GM21576 (cell line): ENCODE data around the gene SMIM30.
"Not testable (repeated sequence)": the region's sequence is repeated elsewhere in the genome, so short reads cannot be mapped to it uniquely, and the experiment has no call there.

Experiments used
- ATAC-seq: cut with Tn5 transposase; IDR thresholded peaks from one replicate; pipeline ENCODE4 v1.9.1; 2021; ENCODE audit warnings: mild to moderate bottlenecking, moderate library complexity; ENCODE audit not compliant: unreplicated experiment

Gene SMIM30, protein sequence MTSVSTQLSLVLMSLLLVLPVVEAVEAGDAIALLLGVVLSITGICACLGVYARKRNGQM

DNA sequence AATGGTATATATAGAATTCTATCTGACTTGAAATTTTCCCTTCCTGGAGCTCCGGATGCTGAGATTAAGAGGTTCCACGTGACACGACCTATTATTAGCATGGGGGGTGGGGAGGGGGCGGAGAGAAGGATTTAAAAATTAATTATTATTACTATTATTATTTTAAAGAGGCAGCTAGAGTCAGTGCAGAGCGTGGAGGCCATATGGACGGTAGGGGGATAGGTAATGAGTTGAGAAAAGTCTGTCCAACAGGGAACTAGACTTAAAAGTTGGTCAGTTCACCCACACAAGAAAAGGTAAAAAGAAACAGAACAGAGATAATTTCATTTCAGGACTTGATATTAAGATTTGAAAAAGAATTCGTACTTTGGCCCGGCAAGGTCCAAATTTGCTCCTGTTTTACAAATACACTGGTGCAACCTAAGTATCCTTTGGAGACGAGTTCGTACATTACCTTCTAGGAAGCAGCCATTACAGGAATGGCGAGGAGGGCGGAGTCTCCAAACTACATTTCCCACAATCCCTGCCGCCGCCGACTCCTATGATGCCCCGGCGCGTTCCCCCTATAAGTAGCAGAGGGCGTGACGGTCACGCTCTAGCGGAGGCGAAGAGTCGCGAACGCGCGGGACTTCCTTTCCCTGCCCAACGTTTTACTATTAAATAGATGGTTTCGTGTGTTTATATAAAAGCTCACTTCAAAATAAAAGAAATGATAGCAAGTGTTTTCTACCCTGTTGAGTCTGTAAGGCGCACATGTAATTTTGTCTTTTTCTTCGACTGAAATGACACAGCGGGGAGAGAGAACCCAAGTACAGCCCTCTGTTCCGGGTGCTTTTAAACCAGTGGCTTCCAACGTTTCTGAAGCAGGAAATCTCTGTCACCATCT lies at the start of gene SMIM30:
Gene SMIM30, minus strand, starts transcription at position 481 of the 886 bp plus-strand sequence. CDS start 976 bp downstream, outside the sequence.
- ATAC-seq = peak; percentile 98

DNA sequence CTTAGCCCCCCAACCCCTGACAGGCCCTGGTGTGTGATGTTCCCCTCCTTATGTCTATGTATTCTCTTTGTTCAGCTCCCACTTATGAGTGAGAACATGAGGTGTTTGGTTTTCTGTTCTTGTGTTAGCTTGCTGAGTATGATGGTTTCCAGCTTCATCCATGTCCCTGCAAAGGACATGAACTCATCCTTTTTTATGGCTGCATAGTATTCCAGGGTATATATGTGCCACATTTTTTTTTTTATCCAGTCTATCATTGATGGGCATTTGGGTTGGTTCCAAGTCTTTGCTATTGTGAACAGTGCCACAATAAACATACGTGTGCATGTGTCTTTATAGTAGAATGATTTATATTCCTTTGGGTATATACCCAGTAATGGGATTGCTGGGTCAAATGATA lies 47.8 kb upstream of the SMIM30 start:
- not testable (repeated sequence) for ATAC-seq

DNA sequence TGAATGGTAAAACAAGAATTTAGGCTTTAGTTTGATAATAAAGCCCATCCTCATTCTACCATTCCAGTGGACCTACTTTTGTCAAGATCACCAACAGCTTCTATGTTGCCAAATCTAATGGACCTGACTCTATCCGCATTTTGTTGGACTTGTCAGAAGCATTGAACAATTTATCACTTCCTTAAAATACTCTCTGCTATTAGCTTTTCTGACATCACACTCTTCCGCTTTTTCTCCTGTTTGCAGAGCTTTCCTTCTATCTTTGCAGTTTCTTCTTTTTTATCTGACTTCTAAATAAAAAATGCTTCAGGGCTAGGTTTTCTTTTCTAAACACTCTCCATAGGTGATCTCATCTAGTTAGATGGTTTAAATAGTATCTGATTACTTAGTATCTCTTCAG lies 42.7 kb upstream of the SMIM30 start:
- no peak for ATAC-seq

DNA sequence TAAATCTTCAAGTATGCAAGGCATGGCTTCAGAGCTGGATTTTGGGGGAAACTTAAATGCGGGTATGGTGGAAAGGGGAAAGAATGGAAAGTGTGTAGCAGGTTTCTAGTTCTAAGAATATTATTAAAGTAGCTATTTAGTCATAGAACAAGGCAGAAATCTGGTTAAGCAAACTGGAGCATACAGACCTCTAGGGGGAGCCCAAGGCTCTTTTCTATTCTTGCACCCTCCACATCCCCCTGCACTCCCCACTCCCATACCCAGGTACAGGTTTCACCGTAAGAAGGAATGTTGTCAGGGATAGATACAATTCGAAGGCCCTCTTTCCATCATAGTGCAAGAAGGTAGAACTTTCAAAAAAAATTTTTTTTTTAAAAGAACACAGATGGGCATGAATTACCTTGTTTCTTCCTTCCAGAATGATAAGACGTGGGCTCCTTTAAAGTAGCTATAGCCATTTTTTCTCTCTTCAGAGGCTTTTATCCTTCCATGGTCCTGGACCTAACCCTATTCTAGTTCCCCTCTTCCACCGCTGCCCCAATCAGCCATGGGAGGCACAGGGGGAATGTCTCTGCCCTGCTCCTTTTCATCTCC lies 41.5 kb upstream of the SMIM30 start:
- ATAC-seq = peak; percentile 84

DNA sequence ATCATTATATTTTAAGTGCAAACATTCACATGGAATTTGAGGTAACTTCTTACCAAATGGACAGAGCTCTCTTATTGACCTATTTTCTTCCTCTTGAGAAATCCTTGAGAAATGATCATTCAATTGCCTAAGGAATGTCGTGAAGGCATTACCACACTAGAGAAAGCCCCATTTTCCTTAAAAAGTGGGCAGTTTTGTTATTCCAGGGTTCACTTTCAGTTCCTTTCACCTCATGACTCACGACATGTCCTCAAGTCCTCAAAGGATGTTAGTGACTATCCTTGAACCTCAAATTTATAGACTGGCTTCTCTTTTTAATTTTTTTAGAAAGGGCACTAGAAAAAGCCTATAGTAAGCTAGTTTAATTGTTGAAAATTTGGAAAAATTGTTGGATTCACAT lies 40.4 kb upstream of the SMIM30 start:
- ATAC-seq = no peak

DNA sequence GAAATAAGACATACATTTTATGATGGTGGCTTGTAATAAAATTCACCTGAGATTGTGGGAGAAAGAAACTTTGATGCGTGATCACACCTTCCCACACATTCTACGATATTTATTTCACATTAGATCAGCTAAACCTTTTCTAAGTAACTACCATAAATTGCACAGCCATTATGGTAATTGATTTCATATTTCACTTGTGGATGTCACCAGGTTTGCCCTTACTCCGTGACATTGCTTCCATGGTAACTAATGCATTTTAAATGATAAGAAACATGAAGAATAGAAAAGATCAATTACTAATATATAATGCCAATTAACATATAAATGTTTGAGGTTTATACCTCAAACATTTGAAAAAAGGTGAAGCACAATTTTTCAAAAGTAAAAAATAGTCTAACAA lies 35.8 kb upstream of the SMIM30 start:
- no peak for ATAC-seq

DNA sequence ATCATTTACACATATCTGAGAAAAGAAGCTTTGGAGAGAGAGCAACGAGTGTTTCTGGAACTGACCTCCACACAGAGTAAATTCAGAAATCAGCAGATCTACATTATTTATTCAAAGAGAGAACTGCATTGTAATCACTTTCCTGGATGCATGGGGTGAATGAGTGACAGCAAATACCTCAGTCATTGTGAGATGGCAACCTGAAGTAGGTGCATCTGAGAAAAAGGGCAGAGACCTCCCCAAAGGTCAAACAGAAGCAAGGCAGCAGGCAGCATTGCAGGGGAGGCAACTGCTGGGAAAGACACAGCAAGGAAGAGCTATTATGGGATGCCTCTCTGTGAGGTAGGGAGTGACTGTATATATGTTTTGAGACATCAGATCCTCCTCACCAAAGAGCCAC lies 26.5 kb upstream of the SMIM30 start:
- no peak for ATAC-seq

DNA sequence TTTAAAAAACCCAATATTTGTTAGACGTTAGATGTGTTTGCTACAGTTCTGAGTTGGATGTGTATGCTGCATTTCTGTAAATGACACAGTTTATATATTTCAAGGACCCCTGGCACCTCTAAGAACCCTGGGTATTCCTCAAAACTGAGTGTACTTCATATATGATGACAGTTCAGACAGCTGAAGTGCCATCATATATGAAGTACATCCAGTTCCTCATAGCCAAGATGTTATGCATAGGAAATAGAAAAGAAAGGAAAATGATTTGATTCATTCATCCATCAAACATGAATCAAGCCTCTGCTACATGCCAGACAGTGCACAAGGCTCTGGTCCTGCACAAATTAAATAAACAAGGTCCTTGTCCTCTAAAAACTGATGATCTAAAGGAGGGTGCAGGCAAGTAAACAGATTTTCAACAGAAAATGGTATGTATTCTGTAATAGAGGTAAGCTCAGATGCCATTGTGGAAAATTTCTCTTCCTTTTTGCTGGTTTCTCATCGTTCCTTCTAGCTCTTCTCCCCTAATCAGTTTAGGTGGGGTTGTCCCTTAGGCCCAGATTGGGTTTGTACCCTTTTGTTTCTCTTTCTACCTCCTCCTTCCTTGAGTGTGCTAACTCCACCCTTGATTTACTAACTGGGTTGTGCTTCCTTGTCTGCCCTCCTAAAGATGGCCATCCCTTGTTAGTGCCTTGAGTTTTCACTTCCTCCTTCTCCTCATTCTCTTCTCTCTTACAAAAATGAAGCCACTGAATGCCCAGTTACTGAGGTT lies 25.3 kb upstream of the SMIM30 start:
- peak; percentile 59 for ATAC-seq

DNA sequence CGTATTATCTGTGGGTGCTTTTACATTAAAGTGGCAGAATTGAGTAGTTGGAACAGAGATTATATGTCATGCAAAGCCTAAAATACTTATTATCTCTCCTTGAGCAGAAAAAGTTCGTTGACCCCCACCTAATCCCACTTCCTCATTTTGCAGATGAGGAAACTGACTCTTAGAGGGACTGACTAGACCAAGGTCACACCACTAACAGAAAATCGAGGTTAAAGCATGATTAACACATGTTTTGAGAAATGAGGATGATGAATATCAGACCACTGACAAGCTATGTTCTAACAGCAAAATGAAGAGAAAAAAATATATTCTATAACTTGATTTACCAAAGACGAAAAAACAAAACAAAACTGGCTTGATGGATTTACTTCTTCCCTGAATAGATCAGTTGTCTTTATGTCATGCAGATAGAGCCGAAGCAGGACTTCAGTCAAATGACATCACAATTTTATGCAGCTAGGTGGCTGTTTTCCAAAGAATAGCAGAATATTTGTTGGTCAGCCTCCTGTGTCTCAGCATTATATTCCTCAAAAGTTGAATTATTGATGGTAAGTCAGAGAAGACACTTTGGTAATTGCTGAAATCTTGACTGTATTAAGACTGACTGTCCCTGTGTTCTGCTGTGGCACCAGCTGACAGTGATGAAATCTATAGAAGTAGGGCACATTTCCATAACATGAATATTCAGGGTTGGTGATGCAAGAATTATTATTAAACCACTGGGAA lies 24.2 kb upstream of the SMIM30 start:
- ATAC-seq = peak; percentile 73

DNA sequence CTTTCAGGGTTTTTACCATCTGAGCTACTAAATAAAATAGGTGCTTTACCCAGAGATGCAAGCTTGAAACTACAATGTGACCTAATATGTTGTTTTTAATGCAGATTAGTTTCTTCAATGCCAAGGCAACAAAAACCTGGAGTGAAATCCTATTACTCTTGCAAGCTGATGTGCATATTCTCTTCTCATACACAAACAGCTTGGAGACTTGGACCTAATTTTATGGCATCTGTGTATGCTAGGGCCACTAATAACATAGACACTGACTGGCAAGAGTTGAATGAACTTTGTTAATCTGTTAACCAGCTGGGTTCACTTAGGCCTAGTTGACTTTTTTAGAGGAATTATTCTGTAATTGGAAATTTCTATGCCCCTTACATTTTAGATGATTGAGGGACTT lies 23.4 kb upstream of the SMIM30 start:
- ATAC-seq = no peak

DNA sequence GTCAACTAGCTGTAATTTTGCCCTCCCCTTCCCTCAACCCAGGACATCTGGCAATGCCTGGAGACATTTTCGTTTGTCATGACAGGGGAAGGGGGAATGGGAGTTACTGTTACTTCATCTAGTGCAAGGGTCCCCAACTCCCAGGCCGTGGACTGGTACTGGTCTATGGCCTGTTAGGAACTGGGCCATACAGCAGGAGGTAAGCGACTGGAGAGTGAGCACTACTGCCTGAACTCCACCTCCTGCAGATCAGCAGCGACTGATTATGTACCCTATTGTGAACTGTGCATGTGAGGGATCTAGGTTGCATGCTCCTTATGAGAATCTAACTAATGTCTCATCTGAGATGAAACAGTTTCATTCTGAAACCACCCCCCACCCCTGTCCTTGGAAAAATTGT lies 22.6 kb upstream of the SMIM30 start:
- no peak for ATAC-seq

DNA sequence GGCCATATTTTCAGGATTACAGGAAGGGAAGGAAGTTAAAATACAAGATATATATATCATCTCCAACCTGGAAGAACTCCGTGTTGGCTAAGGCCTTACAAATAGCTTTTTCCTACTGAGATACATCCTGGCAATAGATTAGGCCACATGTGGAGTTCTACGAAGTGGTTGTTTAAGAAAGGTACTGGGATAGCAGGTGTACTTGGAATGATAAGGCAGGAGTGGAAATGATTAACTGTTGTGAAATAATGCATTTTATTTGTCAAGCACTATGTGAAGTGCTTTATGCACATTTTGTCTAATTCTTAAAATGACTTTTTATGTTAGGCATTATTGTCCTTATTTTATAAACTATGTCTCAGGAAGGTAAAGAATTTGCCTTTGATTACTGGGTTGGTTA lies 18.9 kb upstream of the SMIM30 start:
- no peak for ATAC-seq

DNA sequence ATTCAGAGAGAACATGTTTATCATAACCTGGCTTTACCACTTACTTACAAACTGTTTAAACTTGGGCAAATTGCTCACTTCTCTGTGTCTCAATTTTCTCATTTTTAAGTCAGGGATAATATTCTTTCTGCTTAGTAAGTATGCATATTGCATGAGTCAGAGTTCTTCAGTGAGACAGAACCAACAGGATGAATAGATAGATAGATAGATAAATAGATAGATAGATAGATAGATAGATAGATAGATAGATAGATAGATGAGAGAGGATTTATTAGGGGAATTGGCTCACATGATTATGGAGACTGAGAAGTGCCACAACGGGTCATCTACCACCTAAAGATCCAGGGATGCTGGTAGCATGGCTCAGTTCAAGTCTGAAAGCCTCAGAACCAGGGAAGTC lies 15.7 kb upstream of the SMIM30 start:
- ATAC-seq = no peak

DNA sequence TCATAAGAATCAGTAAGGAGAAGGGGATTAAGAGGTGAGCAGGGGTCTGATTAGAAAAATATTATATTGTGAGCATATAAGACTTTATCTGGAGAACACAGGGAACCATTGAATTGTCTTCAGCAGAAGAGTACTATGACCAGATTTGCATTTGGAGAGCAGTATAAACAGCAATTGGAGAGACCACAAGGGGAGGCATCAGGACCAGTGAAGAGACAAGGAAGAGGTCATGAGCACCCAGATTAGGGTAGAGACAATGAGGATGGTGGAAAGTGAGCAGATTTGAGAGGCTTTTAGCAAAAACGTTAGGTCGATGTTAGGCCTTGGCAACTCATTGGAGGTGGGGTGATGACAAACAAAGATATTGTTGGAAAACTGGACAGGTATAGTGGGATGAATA lies 13.0 kb upstream of the SMIM30 start:
- ATAC-seq = no peak

DNA sequence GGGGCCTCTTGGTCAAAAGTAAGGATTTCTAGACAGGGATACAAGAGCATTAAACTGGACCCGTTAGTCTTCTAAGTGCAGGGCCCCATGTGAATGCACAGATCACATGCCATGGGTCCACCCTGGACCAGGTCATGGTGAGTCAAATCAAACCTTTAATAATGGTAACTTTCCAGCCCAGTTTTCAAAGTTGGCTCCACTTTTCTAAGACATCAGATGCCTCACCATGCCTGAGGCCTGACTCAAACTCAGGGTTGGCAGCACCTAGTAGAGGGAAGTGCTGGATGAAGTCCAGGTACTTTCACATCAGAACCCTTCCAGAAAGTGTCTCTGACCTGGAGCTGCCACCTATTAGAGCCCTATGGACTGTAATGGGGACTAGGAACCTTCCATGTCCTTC lies 9.7 kb upstream of the SMIM30 start:
- ATAC-seq = no peak

DNA sequence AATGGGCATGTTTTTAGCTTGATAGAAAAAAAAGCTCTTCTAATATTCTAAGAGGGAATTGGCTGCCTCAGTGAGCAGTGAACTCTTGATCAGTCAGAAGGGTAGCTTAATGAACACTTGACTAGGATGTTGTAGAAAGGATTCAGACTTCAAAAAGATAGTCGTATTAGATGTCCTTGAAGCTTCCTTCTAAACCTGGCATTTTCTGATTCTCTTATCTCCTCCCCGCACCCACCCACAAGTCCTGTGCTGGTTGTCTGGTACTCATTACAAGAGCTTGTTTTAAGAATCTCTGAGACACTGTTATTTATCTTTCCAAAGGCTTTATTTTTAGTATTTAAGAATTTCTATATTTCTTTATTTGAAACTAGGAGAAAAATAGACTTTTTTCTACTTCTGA lies 7.4 kb upstream of the SMIM30 start:
- ATAC-seq = no peak

DNA sequence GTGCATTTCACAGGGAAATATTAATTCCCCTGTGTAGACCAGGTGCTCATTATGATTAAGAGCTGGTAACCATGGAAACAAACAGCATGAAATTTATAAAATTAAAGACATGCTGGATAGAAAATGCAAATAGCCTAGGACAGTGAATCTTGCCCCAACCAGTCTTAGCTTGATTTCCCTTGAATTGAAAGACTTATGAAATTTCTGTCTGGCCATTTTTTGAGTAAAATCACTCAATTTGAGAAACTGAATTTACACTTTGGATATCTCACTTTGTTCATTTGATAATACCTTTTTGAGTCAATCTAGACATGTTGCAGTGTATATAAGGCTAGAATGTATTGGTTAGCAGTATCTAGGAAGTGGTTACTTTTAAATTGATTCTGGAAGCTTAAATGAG lies 4.4 kb upstream of the SMIM30 start:
- no peak for ATAC-seq

DNA sequence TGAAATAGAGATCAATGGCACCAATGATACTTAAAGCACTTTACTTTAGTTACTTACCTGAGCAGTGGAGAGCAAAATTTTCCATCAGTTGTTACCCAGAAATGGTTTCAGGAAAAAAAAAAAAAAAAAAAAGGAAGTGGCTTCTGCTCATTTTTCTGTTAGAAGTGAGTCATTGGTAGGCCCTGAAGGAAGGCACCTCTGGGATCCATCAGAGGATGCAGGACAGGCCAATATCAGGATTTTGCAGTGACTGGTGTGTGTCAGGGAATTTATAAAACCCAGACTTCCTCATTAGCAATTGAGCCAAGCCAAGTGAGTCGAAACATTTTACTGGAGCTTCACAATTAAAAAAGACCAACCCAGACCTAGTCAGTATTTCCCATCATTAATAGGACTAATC lies 2.3 kb upstream of the SMIM30 start:
- ATAC-seq = no peak

DNA sequence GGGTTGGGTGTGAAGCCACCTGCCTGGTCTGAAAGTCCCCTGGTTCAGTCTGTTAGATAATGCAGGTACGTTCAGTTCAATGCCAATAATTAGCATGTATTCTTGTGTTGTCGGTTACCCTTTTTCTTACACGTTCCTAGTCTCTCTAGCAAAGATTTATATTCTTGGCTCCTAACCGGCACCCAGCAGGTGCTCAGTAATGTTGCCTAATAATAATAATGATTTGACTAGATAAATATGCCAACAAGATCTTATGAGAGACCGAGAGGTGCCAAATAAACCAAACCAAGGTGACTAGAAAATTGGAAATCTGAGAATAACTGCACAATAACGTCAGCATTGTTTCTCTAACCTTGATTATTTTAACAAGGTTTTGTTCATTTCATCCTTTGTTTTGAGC lies 1.1 kb upstream of the SMIM30 start:
- ATAC-seq = no peak

DNA sequence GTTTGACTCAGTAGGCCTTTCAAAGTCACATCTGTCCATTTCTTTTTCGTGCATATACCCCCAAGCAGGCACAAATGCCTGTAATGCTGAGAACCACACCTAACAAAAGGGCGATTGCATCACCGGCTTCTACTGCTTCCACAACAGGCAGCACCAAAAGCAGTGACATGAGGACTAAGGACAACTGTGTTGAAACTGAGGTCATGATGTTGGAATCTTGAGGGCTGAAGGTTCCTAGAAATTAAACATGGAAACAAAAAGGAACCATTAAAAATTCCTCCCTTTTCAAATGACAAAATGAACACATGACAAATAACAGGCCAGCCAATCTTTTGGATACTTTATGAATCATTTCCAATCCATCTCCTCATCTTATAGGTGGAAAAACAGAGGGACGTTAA lies 980 bp downstream of the SMIM30 start:
- ATAC-seq = not testable (repeated sequence)

DNA sequence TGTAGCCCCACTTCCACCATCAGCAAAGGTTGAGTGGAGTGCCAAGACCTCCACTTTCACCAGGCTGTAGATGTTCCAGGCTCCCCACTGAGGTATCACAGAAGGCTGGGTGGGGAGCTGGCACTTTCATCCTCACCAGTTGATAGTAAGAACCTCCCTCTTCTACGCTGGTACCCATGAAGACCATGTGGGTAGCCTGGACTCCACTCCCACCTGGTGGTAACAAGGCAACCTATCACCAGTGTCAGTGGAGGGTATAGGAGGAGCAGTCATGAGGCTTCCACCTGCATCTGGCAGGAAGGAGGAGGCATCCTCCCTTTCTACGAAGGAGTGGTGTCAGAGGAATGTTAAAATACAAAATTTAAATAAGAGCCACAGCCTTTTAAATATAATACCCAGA lies 4.4 kb downstream of the SMIM30 start:
- peak; percentile 41 for ATAC-seq
